ENCODE data around the gene CBX6. TPM values are rescaled to one million over a fixed set of nuclear protein-coding genes. Genes with fewer than 3 reads are reported as not detected.

Gene CBX6
- total RNA-seq, 1 donor from 2014 or later, result 54.5 TPM

GRCh38 chr22:38868286-38868721, 3.7 kb downstream of the CBX6 start:
- DNase-seq (ENCODE audit: low read depth), result no peak
- Histone ChIP-seq H3K27me3 (ENCODE audit: control insufficient read depth, insufficient read depth, low read length) (no peaks in the 10 kb centered on the region), H3K36me3 (ENCODE audit: control insufficient read depth, insufficient read depth, low read length) (peaks cover 2% of the 10 kb centered on the region), H3K4me3 (ENCODE audit: low read depth, low read length) (no peak overlapping the region)
- TF ChIP-seq, protein P1, sequence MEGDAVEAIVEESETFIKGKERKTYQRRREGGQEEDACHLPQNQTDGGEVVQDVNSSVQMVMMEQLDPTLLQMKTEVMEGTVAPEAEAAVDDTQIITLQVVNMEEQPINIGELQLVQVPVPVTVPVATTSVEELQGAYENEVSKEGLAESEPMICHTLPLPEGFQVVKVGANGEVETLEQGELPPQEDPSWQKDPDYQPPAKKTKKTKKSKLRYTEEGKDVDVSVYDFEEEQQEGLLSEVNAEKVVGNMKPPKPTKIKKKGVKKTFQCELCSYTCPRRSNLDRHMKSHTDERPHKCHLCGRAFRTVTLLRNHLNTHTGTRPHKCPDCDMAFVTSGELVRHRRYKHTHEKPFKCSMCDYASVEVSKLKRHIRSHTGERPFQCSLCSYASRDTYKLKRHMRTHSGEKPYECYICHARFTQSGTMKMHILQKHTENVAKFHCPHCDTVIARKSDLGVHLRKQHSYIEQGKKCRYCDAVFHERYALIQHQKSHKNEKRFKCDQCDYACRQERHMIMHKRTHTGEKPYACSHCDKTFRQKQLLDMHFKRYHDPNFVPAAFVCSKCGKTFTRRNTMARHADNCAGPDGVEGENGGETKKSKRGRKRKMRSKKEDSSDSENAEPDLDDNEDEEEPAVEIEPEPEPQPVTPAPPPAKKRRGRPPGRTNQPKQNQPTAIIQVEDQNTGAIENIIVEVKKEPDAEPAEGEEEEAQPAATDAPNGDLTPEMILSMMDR (IDR thresholded peaks at IDR 0.05; ENCODE audit: insufficient read depth, low read length, poor library complexity, severe bottlenecking), result no peak

GRCh38 chr22:38867471-38868285, 4.3 kb downstream of the CBX6 start:
- H3K27me3 ChIP-seq (ENCODE audit: control insufficient read depth, insufficient read depth, low read length), result no peaks in the 10 kb centered on the region
- DNase-seq (ENCODE audit: low read depth), result no peak
- H3K4me3 ChIP-seq (ENCODE audit: low read depth, low read length), result no peak overlapping the region
- TF ChIP-seq, protein P1 (IDR thresholded peaks at IDR 0.05; ENCODE audit: insufficient read depth, low read length, poor library complexity, severe bottlenecking), result no peak
- H3K36me3 ChIP-seq (ENCODE audit: control insufficient read depth, insufficient read depth, low read length), result peaks cover 2% of the 10 kb centered on the region

DNA sequence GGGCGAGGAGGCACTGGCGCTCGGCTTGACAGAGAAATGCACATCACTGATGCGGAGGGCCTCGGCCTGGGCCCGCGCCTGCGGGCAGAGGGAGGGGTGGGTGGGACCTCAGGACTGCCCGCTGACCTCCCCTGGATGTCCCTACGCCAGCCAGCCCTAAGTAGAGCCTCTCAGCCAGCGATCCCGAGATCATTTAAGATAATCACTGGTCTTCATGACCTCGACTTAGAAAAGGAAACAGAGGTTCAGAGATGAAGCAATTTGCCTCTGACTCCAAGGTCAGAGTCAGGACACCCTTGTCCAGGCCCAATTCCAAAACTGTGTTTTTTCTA, 4.9 kb downstream of the CBX6 start:
- peaks cover 2% of the 10 kb centered on the region for H3K36me3 ChIP-seq (ENCODE audit: control insufficient read depth, insufficient read depth, low read length)
- TF ChIP-seq, protein P1 (IDR thresholded peaks at IDR 0.05; ENCODE audit: insufficient read depth, low read length, poor library complexity, severe bottlenecking), result no peak

DNA sequence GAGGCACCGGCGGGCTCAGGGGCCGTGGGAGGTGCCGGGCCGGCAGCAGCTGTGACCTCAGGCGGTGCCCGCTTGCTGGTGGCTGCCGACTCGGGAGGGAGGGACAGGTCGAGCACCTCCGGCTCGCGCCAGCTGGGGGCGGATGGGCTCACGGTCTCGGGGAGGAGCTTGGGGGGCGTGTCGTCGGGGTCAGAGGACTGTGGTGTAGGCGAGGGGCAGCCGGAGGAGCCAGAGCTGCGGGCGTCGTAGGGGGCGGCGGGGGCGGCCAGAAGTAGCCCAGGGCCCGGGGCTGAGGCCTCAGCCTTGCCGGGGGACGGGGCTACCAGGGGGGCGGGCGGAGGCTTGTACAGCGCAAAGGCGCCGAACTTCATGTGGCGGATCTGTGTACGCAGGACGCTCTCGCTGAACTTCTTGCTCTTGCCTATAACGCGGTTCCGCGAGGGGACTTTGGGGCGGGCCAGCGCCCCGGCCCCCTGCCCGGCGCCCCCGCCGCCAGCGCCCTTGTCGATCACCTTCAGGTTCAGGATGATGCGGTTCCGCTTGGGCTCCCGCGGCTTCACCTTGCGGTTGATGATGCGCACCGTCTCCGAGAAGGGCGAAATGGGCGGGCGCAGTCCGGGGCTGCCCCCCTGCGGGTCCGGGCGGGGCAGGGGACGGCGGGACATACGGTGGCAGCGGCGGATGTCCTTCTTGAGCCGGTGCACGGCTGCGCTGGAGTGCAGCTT, 5.5 kb downstream of the CBX6 start:
- H3K36me3 ChIP-seq (ENCODE audit: control insufficient read depth, insufficient read depth, low read length), result peaks cover 2% of the 10 kb centered on the region
- H3K27me3 ChIP-seq (ENCODE audit: control insufficient read depth, insufficient read depth, low read length), result no peaks in the 10 kb centered on the region
- no peak for DNase-seq (ENCODE audit: low read depth)
- TF ChIP-seq, protein P1 (IDR thresholded peaks at IDR 0.05; ENCODE audit: insufficient read depth, low read length, poor library complexity, severe bottlenecking), result no peak
- H3K4me3 ChIP-seq (ENCODE audit: low read depth, low read length), result no peak overlapping the region

More for the DNA sequence above, 4.9 kb downstream of the CBX6 start:
- no peak overlapping the region for H3K4me3 ChIP-seq (ENCODE audit: low read depth, low read length)
- H3K27me3 ChIP-seq (ENCODE audit: control insufficient read depth, insufficient read depth, low read length), result no peaks in the 10 kb centered on the region
- DNase-seq (ENCODE audit: low read depth), result no peak

GRCh38 chr22:38866024-38866398, 6.0 kb downstream of the CBX6 start:
- TF ChIP-seq, protein P1 (IDR thresholded peaks at IDR 0.05; ENCODE audit: insufficient read depth, low read length, poor library complexity, severe bottlenecking), result no peak
- DNase-seq (ENCODE audit: low read depth), result no peak
- Histone ChIP-seq H3K4me3 (ENCODE audit: low read depth, low read length) (no peak overlapping the region), H3K36me3 (ENCODE audit: control insufficient read depth, insufficient read depth, low read length) (peaks cover 2% of the 10 kb centered on the region), H3K27me3 (ENCODE audit: control insufficient read depth, insufficient read depth, low read length) (peaks cover under 1% of the 10 kb centered on the region)

Data from kidney epithelial cell (primary cell).